Epithelial cell of esophagus (primary cell): ENCODE data around the gene ANKRD33.

ENCODE experiments used
- DNase-seq: peaks from one replicate; pipeline ENCODE4 v3.0.0; 2010; ENCODE audit warnings: low read depth
- H3K4me3 ChIP-seq: 2 replicates; pipeline ENCODE4 v1.5.1; 2011; ENCODE audit warnings: mild to moderate bottlenecking, low read length, control low read depth
- TF ChIP-seq, protein P1 (sequence below): IDR thresholded peaks from 2 replicates; pipeline ENCODE4 v1.5.1; 2011; ENCODE audit warnings: low read depth, mild to moderate bottlenecking, low read length, control low read depth, inconsistent platforms; ENCODE audit not compliant: insufficient read depth; ENCODE audit errors: missing control alignments

Gene ANKRD33

DNA sequence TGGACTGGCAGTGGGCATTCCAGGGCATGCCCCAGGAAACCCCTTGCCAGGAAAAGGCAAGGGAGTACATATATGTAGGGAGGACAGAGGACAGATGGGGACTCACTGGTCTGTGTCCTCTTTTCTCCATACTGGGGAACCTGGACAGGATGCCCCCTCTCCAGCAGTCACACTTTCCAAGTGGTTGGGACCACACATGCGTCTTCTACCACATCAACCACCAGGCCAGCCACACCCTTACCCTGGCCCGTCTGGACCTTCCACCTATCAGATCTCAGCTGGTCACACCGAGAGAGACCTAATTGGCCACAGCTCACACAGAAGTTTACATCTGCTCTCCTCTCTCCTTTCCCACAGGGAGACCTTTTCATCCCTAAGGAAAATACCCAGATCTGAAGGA, 8.3 kb downstream of the ANKRD33 start:
- TF ChIP-seq, protein P1, sequence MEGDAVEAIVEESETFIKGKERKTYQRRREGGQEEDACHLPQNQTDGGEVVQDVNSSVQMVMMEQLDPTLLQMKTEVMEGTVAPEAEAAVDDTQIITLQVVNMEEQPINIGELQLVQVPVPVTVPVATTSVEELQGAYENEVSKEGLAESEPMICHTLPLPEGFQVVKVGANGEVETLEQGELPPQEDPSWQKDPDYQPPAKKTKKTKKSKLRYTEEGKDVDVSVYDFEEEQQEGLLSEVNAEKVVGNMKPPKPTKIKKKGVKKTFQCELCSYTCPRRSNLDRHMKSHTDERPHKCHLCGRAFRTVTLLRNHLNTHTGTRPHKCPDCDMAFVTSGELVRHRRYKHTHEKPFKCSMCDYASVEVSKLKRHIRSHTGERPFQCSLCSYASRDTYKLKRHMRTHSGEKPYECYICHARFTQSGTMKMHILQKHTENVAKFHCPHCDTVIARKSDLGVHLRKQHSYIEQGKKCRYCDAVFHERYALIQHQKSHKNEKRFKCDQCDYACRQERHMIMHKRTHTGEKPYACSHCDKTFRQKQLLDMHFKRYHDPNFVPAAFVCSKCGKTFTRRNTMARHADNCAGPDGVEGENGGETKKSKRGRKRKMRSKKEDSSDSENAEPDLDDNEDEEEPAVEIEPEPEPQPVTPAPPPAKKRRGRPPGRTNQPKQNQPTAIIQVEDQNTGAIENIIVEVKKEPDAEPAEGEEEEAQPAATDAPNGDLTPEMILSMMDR: no peak
- no peak overlapping the region for H3K4me3 ChIP-seq
- DNase-seq: no peak

DNA sequence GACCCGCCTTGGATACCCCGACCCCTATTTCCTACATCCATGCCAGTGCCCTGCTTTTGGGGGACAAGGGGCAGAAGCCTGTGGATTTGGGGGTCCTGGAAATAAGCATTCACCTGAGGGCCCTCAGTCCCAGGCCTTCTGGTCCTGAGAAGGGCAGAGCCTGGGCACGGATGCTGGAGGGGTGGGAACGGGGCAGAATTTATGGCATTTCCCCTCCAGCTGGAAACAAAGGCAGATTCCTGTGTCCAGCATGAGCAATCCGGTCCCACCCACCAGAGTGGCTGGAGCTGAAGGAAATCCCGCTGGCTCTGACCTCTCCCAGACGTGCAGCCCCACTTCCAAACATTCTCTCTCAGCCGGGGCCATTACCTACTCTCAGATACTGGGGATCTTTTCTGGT, 9.3 kb downstream of the ANKRD33 start:
- TF ChIP-seq, protein P1: no peak
- DNase-seq: no peak
- H3K4me3 ChIP-seq: no peak overlapping the region

DNA sequence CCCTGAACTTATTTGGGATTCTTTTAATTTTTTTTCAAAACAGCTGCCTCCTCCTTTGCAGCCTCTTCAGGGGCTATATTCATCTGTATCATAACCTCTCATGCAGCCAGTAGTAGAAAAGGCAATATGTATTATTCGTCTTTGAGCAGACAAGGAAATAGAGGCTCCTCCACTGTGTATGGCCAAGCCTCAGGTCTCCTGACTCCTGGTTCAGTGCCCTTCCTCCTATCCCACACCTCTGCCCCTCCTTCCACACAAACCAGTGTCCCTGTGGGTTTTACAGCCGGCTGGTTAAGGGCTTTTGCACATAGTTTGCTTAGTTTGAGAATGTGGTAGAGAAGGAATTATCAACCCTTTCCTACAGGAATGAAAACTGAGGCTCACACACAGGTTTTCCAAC, 10.6 kb downstream of the ANKRD33 start:
- no peak for DNase-seq
- H3K4me3 ChIP-seq: no peak overlapping the region
- TF ChIP-seq, protein P1: no peak

DNA sequence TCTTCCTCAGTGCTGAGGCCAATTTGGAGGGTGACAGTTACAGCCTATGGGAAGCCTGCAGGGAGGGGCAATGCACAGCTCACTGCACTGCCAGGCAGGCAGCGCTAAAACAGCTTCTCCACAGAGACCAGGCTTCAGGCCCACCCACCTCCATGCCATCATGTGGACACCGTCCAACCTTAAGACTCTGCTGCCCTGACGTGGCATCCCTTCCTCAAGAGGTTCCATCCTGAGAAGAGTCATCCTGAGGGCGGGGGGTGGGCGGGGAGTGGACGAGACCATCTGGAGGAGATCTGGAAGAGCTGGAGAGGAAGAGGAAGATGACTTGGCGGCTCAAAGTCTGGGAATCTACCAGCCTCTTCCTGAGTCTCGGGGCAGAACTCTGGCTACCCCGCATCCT, 11.0 kb downstream of the ANKRD33 start:
- TF ChIP-seq, protein P1: no peak
- DNase-seq: no peak
- no peak overlapping the region for H3K4me3 ChIP-seq

DNA sequence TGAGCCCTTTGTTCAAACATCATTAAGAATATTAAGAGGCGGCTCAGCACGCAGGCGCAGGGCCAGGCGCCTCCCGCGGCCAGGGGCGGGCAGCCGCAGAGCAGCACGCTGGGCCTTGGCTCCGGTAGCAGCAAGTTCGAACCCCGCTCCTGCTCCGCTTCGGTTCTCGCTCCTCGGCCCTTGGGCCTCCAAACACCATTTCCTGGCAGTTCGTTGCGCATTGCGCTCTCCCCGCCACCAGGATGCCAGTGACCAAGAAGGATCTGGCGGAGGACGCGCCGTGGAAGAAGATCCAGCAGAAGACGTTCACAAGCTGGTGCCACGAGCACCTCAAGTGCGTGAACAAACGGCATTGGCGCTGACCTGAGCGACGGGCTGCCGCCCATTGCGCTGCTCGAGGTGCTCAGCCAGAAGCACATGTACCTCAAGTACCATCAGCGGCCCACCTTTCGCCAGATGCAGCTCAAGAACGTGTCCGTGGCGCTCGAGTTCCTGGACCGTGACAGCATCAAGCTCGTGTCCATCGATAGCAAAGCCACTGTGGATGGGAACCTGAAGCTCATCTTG, 12.5 kb downstream of the ANKRD33 start:
- no peak for DNase-seq
- TF ChIP-seq, protein P1: no peak
- H3K4me3 ChIP-seq: no peak overlapping the region

DNA sequence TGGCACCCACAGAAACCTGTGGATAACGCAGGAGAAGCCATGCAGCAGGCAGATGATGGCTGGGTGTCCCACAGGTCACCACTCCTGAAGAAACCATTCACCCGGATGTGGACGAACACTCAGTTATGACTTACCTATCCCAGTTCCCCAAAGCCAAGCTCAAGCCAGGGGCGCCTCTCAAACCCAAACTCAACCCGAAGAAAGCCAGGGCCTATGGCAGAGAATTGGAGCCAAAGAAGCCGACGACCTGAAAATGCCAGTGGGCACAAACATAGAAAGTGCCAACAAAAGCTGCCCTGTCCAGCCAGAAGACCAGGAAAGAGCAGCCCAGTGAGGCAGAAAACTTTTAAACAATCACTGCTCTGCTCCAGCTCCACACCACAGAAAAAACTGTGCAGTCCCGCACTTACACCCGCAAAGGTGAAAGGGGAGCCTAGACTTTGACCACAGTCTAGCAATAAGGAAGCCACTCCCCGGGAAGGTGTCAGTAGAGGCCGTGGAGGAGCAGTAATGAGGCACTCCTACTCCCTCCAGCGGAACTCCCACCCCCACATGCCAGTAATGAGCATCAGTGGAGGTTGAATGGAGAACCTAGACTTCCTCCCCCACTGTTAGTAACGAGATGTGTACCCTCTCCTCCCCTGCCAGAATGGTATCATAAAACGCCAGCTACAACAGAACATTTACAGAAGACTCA, 13.4 kb downstream of the ANKRD33 start:
- TF ChIP-seq, protein P1: no peak
- H3K4me3 ChIP-seq: no peak overlapping the region
- DNase-seq: no peak

DNA sequence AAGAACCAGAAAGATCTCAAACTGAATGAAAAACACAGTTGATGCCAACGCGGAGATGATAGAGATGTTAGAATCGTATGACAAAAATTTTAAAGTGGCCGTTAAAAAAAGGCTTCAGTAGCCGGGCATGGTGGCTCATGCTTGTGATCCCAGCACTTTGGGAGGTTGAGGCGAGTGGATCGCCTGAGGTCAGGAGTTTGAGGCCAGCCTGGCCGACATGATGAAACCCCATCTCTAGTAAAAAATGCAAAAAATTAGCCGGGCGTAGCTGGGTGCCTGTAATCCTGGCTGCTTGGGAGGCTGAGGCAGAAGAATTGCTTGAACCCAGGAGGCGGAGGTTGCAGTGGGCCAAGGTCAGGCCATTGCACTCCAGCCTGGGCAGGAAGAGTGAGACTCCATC, 14.0 kb downstream of the ANKRD33 start:
- no peak for DNase-seq
- TF ChIP-seq, protein P1: no peak
- no peak overlapping the region for H3K4me3 ChIP-seq
